Placental epithelial cell (primary cell): Measurements from ENCODE around the gene IPMK. TPM values are rescaled to one million over a fixed set of nuclear protein-coding genes. Genes with fewer than 3 reads are reported as not detected.

ENCODE experiments used
- total RNA-seq: library from RNA; depleted of rRNA; stranded (reverse); fragments of >200 nt; gene quantifications from 2 replicates; pipeline ENCODE4 v1.2.3, GENCODE V29; 2012

Gene IPMK
- 6.7 and 7.2 TPM in 2 replicates for total RNA-seq

GRCh38 chr10:58267713-58268453 is at the start of gene IPMK:
TSS of gene IPMK (minus strand) at chr10:58267894. CDS start at chr10:58267611, 283 bp downstream.

GRCh38 chr10:58268946-58269781 is 1.5 kb upstream of the IPMK start, which contains the start of gene CISD1:
TSS of gene CISD1 (plus strand) at chr10:58269162. CDS start at chr10:58269274, 112 bp downstream.

Other genes with a start within 250 kb of the IPMK start
- 6.4 and 13.0 TPM in 2 replicates for gene CISD1, start 1.3 kb upstream of the IPMK start, total RNA-seq
- gene UBE2D1, start 67.1 kb upstream of the IPMK start, total RNA-seq: 9.8 and 12.9 TPM in 2 replicates
- 14.1 and 15.3 TPM in 2 replicates for gene TFAM, start 117.5 kb upstream of the IPMK start, total RNA-seq
- gene BICC1, start 245.0 kb upstream of the IPMK start, total RNA-seq: 0.39 TPM in 1 of 2 replicates, not detected in the other